GM12878 (cell line): ENCODE measurements around the gene PPP4C. TPM values are rescaled to one million over a fixed set of nuclear protein-coding genes. Genes with fewer than 3 reads are reported as not detected.

Experiments used
- ATAC-seq: fragments of 200-7000 bp; cut with Tn5 transposase; 3 replicates; pipeline ENCODE4 v1.9.1; 2020; ENCODE audit warnings: mild to moderate bottlenecking, moderate library complexity
- BruUV-seq: library from RNA; stranded (reverse); fragments of 400-500 nt; replicated peaks from 2 replicates; lab custom pipeline; 2021; lab: Mats Ljungman, UMichigan
- CTCF ChIA-PET: fragments of 300-600 bp; sonication (Branson Sonifier 250); formaldehyde crosslinking; extraction: SDS; loops from one replicate; lab custom pipeline; 2021; ENCODE audit warnings: inconsistent platforms; lab: Yijun Ruan, JAX
- POLR2A ChIA-PET: fragments of 350-600 bp; formaldehyde crosslinking; extraction: SDS; loops from one replicate; lab custom pipeline; 2021; ENCODE audit warnings: inconsistent platforms; lab: Charles Lee
- RAD21 ChIA-PET: fragments of 300-600 bp; sonication (Branson Sonifier 250); formaldehyde crosslinking; loops from one replicate; lab custom pipeline; 2023; ENCODE audit warnings: antibody characterized with exemption; ENCODE audit not compliant: unreplicated experiment; lab: Charles Lee
- SMC1A ChIA-PET: fragments of 300-600 bp; sonication (Branson Sonifier 250); formaldehyde crosslinking; loops from one replicate; lab custom pipeline; 2023; ENCODE audit not compliant: unreplicated experiment, uncharacterized antibody; lab: Charles Lee
- DNase-seq: peaks from one replicate; pipeline ENCODE4 v3.0.0-alpha.2; 2011; ENCODE audit warnings: low read depth, low spot score
- FAIRE-seq: peaks from 3 replicates; lab custom pipeline; 2011; peaks lifted over from hg19 to GRCh38; lab: Jason Lieb, UNC
- H2AFZ ChIP-seq: 2 replicates; pipeline ENCODE4 v1.6.0; 2011; ENCODE audit warnings: low read depth, low read length, control low read depth; ENCODE audit not compliant: control insufficient read depth
- H3K27ac ChIP-seq: 2 replicates; pipeline ENCODE4 v1.5.1; 2011; ENCODE audit warnings: control low read depth; ENCODE audit not compliant: control insufficient read depth, insufficient read depth
- H3K27me3 ChIP-seq, 2 experiments: replicated peaks in 1 of 2; 2 replicates each; pipeline versions ENCODE4 v1.6.0 to v1.6.1; 2011; ENCODE audit warnings: low read length in 1 of 2; ENCODE audit not compliant: control insufficient read depth in 2 of 2, insufficient read depth in 2 of 2
- H3K36me3 ChIP-seq, 2 experiments: 2 replicates each; pipeline ENCODE4 v1.5.1; 2011; ENCODE audit warnings: low read length in 1 of 2; ENCODE audit not compliant: control insufficient read depth in 2 of 2, insufficient read depth in 2 of 2
- H3K4me1 ChIP-seq: 2 replicates; pipeline ENCODE4 v1.6.1; 2011; ENCODE audit warnings: mild to moderate bottlenecking, low read length, moderate library complexity, mixed read lengths; ENCODE audit not compliant: control insufficient read depth, insufficient read depth
- H3K4me2 ChIP-seq: 2 replicates; pipeline ENCODE4 v1.6.0; 2011; ENCODE audit warnings: control low read depth; ENCODE audit not compliant: control insufficient read depth, insufficient read depth
- H3K4me3 ChIP-seq: fragments of 200-600 bp; sonication (generic); 2 replicates; pipeline ENCODE4 v1.5.1; 2016
- H3K79me2 ChIP-seq: 2 replicates; pipeline ENCODE4 v1.6.0; 2011; ENCODE audit warnings: low read length; ENCODE audit not compliant: control insufficient read depth, insufficient read depth
- H3K9ac ChIP-seq: 2 replicates; pipeline ENCODE4 v1.8.0; 2011; ENCODE audit warnings: low read length, control low read depth, mixed read lengths; ENCODE audit not compliant: control insufficient read depth, insufficient read depth
- H3K9me3 ChIP-seq: replicated peaks from 3 replicates; pipeline ENCODE4 v1.5.1; 2011; ENCODE audit warnings: mild to moderate bottlenecking, low read length; ENCODE audit not compliant: control insufficient read depth, insufficient read depth
- H4K20me1 ChIP-seq: 2 replicates; pipeline ENCODE4 v1.6.0; 2011; ENCODE audit not compliant: control insufficient read depth, insufficient read depth
- EP300 ChIP-seq, 2 experiments: fragments of 150-350 bp in 1 of 2; IDR thresholded peaks; 2 replicates each; pipeline ENCODE4 v1.6.1; 2011 to 2012; ENCODE audit warnings: low read depth in 2 of 2, low read length in 2 of 2, borderline replicate concordance in 1 of 2, improper control_type of control experiment in 1 of 2, inconsistent platforms in 1 of 2; ENCODE audit not compliant: control insufficient read depth in 1 of 2
- GATAD2B ChIP-seq: fragments of 450-650 bp; conservative IDR thresholded peaks from 2 replicates; pipeline ENCODE4 v1.6.1; 2017; ENCODE audit warnings: low read depth, mild to moderate bottlenecking, moderate library complexity
- MAX ChIP-seq: IDR thresholded peaks from 2 replicates; pipeline ENCODE4 v1.6.1; 2012; ENCODE audit warnings: low read depth, low read length, improper control_type of control experiment
- NR2C1 ChIP-seq: fragments of 450-650 bp; IDR thresholded peaks from 2 replicates; pipeline ENCODE4 v1.6.1; 2017; ENCODE audit warnings: antibody characterized with exemption, mild to moderate bottlenecking, moderate library complexity
- SKIL ChIP-seq: fragments of 450-650 bp; IDR thresholded peaks from 2 replicates; pipeline ENCODE4 v1.6.1; 2017; ENCODE audit warnings: mild to moderate bottlenecking, low read depth, inconsistent platforms; ENCODE audit not compliant: poor library complexity, severe bottlenecking
- SMAD1 ChIP-seq: fragments of 450-650 bp; IDR thresholded peaks from 2 replicates; pipeline ENCODE4 v1.6.1; 2018; ENCODE audit warnings: mild to moderate bottlenecking, low read depth; ENCODE audit not compliant: partially characterized antibody
- ZBTB11 ChIP-seq: fragments of 450-650 bp; formaldehyde crosslinking; IDR thresholded peaks from 2 replicates; pipeline ENCODE4 v1.5.0; 2022; ENCODE audit warnings: mild to moderate bottlenecking, missing genetic modification characterization
- ZNF592 ChIP-seq: fragments of 450-650 bp; IDR thresholded peaks from 2 replicates; pipeline ENCODE4 v1.6.1; 2017; ENCODE audit warnings: mild to moderate bottlenecking, moderate library complexity
- WGBS: methylation state at CpG from one replicate; pipeline ENCODE4 v1.1.6; 2016; ENCODE audit warnings: low lambda C conversion rate; ENCODE audit not compliant: insufficient replicate concordance, insufficient coverage; ENCODE audit errors: missing lambda C conversion rate; 5-methylcytosine and 5-hydroxymethylcytosine counted together
- in situ Hi-C: fragments of 300-500 bp; cut with MboI; formaldehyde crosslinking; loops from 9 replicates; pipeline ENCODE4 v1.14.3; 2018; ENCODE audit warnings: mixed read lengths
- intact Hi-C: fragments of 100-400 bp; cut with micrococcal nuclease; formaldehyde crosslinking; loops from one replicate; pipeline ENCODE4 v1.14.2; 2022; ENCODE audit not compliant: unreplicated experiment
- polyA plus RNA-seq, 11 experiments: library from polyadenylated mRNA; depleted of rRNA in 4 of 11; unstranded in 6 of 11; stranded (reverse) in 5 of 11; fragments of >200 nt; fragmentation: Nextera tagmentation in 4 of 11; fragmentation: Illumina TruSeq in 1 of 11; extraction: Ambion mirVana in 4 of 11; extraction: Trizol in 1 of 11; gene quantifications; 1 replicate in 1 of 11; 2 replicates in 10 of 11; pipeline versions ENCODE4 v1.2.1 to v1.2.3, GENCODE V29; 2011 to 2016; ENCODE audit warnings: inconsistent platforms in 2 of 11, missing spikeins in 2 of 11, low read depth in 1 of 11
- total RNA-seq, 4 experiments: library from RNA; depleted of rRNA in 3 of 4; stranded (reverse); fragments of >200 nt in 3 of 4; fragmentation: Illumina TruSeq in 1 of 4; extraction: Trizol in 1 of 4; gene quantifications; 2 replicates each; pipeline versions ENCODE4 v1.2.1 to v1.2.3, GENCODE V29; 2013 to 2021

Gene PPP4C
- total and polyA plus RNA-seq, 10 of the 15 experiments (the other 5 are each of a cell fraction or from before 2014, with no cell fraction given) = 2.7 to 240 (median 124) TPM

GRCh38 chr16:30108059-30108850, 32.5 kb downstream of the PPP4C start (continued):
- TF ChIP-seq SMAD1 = no peak

GRCh38 chr16:30110661-30111060, 34.9 kb downstream of the PPP4C start:
- Histone ChIP-seq H3K4me2 (no peak overlapping the region), H2AFZ (no peak overlapping the region), H3K4me1 (peaks cover 2% of the 10 kb centered on the region), H3K9ac (no peak overlapping the region), H3K27me3 (no peaks in the 10 kb centered on the region), H4K20me1 (no peaks in the 10 kb centered on the region), H3K36me3 (no peaks in the 10 kb centered on the region), H3K9me3 (no peaks in the 10 kb centered on the region), H3K27ac (no peak overlapping the region), H3K79me2 (no peaks in the 10 kb centered on the region), H3K4me3 (no peak overlapping the region)
- WGBS = 73% methylated on average over 7 of the region's 7 CpGs
- DNase-seq (no peak), FAIRE-seq (no peak), ATAC-seq (no peak)
- CTCF ChIA-PET = interaction anchor here (1.1 to 3.0 kb wide), 4 partner anchors 14 to 75 kb away, joined by 5 to 22 read pairs (median 10); partner anchors contain the start of genes MAPK3 and TBX6
- intact Hi-C loops = no loop called here
- SMC1A ChIA-PET = no interaction called here
- BruUV-seq = no TSS peak
- POLR2A ChIA-PET = interaction anchor here (0.6 kb wide), 2 partner anchors 327 to 665 kb away, joined by 3 to 5 read pairs; no protein-coding TSS in a partner anchor
- in situ Hi-C loops = no loop called here
- RAD21 ChIA-PET = interaction anchor here (0.5 to 3.0 kb wide), 3 partner anchors 19 to 299 kb away, joined by 3 to 13 read pairs (median 3); partner anchors contain the start of gene TBX6
- TF ChIP-seq EP300 (IDR thresholded peaks at IDR 0.05; ENCODE audit: borderline replicate concordance in 1 of 2, control insufficient read depth in 1 of 2, low read depth in 2 of 2, low read length in 2 of 2) (no peak), SKIL (no peak), ZNF592 (no peak), MAX (no peak), ZBTB11 (CRISPR knock-in tag) (no peak), GATAD2B (no peak), NR2C1 (no peak)
